Loucy (cell line): Measurements from ENCODE around the gene FXYD6.

Source experiments
- EZH2phosphoT487 ChIP-seq: fragments of 200-600 bp; IDR thresholded peaks from 2 replicates; pipeline ENCODE4 v1.6.1; 2018; ENCODE audit warnings: antibody characterized with exemption, mild to moderate bottlenecking, moderate library complexity, borderline replicate concordance
- TF ChIP-seq, protein P1 (sequence below): fragments of 200-600 bp; sonication (generic); conservative IDR thresholded peaks from 2 replicates; pipeline ENCODE4 v1.5.1; 2014; ENCODE audit warnings: mild to moderate bottlenecking, antibody characterized with exemption, low read length

DNA sequence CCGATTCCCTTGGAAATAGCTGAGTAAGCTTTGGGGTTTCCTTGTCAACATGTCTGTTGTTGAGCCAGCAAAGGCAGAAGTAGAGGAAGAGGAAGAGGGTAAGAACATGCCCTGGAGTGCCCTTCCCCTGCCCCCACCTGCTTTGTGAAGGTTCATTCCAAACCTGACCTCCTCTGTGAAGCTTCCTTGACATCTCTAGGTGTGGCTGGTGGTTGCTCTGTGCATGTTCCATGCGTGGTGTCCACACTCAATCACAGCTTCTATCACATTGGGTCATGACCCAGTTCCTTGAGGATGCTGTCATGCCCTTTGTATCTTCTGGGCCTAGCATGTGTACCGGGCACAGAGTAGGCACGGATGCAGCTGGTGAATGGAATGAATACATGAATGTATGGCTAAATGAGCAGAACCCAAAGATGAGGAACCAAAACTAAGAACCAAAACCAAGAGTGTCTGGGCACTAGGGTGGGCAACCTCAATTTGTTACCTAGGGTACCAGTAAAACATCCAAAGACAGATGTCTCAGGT, 23.7 kb upstream of the FXYD6 start:
- TF ChIP-seq, protein P1, sequence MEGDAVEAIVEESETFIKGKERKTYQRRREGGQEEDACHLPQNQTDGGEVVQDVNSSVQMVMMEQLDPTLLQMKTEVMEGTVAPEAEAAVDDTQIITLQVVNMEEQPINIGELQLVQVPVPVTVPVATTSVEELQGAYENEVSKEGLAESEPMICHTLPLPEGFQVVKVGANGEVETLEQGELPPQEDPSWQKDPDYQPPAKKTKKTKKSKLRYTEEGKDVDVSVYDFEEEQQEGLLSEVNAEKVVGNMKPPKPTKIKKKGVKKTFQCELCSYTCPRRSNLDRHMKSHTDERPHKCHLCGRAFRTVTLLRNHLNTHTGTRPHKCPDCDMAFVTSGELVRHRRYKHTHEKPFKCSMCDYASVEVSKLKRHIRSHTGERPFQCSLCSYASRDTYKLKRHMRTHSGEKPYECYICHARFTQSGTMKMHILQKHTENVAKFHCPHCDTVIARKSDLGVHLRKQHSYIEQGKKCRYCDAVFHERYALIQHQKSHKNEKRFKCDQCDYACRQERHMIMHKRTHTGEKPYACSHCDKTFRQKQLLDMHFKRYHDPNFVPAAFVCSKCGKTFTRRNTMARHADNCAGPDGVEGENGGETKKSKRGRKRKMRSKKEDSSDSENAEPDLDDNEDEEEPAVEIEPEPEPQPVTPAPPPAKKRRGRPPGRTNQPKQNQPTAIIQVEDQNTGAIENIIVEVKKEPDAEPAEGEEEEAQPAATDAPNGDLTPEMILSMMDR = no peak
- no peak for TF ChIP-seq EZH2phosphoT487
